Measurements from ENCODE around the gene BCOR.

The BCOR gene
- 83.7 to 110 reads per million in 2 donors for total RNA-seq

- peak; percentile 57 for DNase-seq
These were observed at the start of gene BCOR for GRCh38 chrX:40097504-40098263. Gene BCOR (minus strand): TSS chrX:40097958. CDS start chrX:40077929, 20,029 bp downstream.

DNA sequence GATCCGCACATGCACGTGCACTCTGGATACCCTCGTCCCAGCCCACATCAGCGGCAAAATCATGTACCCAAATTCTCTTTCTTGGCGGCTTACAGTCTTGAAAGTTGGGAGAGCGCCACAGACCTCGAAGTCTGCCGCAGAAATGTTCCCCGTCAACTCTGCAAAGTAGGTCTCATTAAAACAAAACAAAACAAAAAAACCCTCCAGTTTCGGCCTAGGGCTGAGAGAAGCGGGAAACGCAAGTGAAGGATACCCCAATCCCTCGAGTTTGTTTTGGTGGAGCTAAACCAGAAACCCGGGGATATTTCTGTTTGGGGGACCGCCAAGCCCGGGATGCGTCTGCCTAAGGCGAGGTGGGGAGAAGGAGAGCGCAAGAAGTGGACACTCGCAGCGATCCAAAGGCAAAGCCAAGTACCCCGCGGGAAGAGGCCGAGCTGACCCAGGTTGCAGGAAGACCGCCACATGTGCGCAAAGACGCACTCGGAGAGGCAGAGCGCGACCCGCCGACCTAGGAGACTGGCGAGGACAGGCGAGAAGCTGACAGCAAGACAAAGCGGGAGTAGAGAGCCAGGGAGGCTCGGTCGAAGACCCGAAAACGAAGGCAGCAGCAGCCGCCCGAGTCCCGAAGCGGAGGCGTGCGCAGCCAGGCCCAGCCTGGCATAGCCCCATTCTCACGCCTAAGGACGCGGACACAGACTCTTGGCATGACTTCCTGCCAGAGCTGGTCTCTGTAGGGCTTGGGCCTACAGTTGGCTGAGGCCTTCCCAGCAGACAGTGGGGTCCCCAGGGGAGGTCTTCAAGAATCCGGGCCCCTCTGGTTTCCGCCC is 49.6 kb upstream of the BCOR start:
- DNase-seq = no peak

GRCh38 chrX:40146262-40147125 is 48.7 kb upstream of the BCOR start:
- DNase-seq = no peak

- DNase-seq = no peak
These were observed 48.1 kb upstream of the BCOR start for GRCh38 chrX:40145923-40146261.

DNA sequence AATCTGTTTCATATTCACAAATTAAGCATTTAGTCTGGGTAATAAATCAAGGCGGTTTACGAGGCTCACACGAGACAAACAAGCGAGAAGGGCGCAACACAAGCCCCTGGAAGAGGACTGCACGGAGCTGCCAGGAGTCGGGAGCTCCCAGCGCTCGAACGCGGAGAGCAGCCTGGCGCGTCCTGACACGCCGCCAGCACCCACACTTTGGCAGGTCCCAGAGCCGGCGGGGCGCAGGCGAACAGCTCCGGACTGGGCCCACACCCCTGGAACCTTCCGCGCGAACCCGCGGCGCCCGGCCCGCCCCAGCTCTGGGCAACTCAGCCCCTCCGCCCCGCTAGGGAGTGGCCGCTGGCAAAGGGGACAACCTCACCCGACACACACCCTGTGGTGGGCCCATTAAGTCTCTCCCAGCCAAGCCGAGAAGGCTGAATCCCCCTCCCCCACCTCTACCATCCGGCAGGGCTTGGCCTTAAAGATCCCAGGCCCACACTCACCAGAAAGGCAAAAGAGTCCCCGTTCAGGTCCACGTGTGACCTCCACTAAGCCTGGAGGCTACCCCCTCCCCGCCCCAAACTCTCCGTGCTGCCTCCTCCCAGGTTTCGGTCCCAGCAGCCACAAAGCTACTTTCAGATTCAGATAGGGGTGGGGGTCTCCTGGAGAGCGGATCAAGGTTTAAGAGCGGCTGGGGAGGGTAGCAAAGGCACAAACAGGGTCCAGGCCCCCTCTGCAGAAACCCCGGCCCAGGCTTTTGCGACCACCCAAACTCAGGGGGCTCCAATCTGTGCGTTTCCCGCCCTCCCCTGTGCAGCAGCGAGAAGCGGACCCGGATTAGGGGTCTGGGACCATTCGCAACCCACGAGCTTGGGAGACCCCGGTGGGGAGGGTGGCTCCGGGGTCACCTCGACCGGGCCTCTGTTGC is 47.5 kb upstream of the BCOR start:
- DNase-seq = no peak

GRCh38 chrX:40144576-40144975 is 46.8 kb upstream of the BCOR start:
- no peak for DNase-seq

DNA sequence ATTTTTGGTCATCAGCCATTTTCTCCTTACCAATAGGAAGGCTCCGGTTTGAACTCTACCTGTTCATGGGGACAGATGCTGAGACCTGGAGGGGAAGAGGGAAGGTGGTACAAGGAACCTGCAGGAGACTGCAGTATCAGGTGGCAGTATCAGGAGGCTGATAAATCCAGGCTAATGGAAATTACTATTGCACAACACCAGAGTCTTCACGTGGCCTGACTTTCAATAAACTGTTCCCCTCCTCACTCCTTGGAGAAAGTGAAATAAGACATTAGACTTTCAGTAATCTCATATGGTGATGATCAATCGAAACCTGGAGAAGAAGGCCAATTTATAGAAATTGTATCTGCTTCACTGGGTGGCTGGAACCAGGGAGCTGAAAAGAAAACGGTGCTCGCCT is 46.2 kb upstream of the BCOR start:
- no peak for DNase-seq

DNA sequence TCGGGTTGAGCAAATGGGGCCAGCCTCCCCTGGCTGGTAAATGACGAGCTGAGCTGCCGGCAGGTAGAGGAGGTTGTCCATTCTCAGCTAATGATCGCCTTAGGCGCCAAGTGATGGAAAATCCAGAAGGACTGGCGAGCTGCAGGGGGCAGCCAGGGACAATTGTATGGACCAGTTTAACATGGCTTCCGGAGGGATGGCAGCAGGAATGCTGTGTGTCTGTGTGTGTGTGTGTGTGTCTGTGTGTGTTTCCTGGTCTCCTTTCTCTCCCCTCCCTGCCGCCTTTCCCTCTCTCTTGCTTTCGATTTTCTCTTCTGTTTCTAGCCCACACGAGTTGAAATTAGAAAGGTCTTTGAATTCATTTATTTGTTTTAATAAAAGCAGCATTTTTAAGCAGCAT is 45.2 kb upstream of the BCOR start:
- no peak for DNase-seq

DNA sequence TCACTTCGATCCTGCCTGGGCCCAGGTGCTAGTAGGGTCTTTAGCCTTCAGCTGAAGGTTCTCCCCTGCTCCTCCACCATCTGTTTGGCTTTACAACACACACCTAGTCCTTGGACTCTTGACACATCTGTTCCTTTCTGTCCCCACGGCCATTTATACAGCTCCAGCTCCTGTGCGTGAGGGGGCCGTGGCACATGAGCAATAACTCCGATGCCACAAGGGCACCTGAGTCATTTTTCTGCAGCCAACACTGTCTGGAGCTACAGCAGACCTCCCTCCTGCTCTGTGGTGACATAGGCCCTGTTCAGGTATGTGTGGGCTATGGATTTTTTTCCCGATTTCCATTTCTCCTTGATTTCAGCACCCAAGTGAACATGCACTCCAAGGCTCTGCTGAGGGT is 44.7 kb upstream of the BCOR start:
- DNase-seq = no peak

GRCh38 chrX:40140706-40141499 is 43.1 kb upstream of the BCOR start:
- no peak for DNase-seq

GRCh38 chrX:40132751-40133150 is 35.0 kb upstream of the BCOR start:
- no peak for DNase-seq

DNA sequence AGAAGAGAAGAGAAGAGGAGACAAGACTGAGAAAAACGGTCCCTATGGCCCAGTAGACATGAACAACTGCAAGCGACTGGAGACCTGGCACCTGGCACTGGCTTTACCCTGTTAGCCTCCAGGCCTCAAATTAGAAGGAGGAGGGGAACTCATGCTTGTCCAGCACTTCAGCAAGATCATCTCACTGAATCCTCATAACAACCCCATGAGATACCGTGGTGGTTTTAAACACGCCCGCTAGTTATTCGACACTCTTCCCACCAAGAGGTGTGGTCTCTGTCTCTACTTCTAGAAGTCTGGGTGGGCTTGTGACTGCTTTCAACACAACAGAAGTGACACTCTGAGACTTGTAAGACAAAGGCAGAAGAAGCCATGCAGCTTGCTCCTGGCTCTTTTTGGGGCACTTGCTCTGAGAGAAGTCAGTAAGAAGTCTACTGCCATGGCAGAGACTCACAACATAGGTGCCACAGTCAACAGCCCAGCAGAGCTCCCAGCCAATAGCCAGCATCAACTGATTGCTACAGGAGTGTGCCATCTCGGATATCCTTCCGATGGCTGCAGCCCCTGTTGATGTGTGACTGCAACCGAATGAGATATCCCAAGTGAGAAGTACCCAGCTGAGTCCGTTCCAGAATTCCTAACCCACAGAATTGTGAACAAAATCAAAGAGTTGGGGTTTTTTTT is 34.0 kb upstream of the BCOR start:
- no peak for DNase-seq

DNA sequence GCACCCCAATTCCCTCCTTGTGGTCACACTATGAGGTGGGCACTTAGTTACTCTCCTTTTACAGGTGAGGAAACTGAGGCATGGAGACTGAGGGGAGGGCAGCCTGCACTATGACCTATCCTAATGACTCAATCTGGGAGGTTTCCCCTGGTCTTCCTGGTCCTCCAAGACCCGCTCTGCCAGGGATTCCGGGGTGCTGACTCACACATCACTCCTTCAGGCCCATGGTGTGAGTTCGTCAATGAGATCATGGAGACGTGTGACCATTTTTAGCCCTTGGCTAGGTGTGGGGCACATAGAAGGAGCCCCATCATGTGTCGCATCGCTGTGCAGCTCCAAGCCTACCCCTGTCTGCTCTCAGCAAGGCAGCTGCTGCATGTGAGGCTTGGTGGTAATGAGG is 32.4 kb upstream of the BCOR start:
- no peak for DNase-seq

DNA sequence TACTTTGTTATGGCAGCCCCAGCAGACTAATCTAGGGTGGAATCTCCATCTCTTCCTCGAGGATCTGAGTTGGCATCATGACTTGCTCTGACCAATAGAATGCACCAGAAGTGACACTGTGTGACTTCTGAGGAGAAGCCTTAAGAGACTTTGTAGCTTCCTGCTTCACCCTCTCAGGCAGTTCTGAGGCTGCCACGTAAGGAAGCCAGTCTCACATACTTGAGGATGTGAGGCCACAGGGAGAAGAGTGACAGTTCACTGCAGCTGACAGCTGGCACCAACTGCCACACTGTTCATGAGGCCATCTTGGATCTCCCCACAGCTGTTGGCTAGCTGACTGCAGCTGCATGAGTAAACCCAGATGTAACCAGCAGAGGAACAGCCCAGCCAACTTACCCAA is 29.3 kb upstream of the BCOR start:
- no peak for DNase-seq

- no peak for DNase-seq
These were observed 24.7 kb upstream of the BCOR start for GRCh38 chrX:40122487-40122886.

- DNase-seq = no peak
These were observed 23.9 kb upstream of the BCOR start for GRCh38 chrX:40121618-40122017.

DNA sequence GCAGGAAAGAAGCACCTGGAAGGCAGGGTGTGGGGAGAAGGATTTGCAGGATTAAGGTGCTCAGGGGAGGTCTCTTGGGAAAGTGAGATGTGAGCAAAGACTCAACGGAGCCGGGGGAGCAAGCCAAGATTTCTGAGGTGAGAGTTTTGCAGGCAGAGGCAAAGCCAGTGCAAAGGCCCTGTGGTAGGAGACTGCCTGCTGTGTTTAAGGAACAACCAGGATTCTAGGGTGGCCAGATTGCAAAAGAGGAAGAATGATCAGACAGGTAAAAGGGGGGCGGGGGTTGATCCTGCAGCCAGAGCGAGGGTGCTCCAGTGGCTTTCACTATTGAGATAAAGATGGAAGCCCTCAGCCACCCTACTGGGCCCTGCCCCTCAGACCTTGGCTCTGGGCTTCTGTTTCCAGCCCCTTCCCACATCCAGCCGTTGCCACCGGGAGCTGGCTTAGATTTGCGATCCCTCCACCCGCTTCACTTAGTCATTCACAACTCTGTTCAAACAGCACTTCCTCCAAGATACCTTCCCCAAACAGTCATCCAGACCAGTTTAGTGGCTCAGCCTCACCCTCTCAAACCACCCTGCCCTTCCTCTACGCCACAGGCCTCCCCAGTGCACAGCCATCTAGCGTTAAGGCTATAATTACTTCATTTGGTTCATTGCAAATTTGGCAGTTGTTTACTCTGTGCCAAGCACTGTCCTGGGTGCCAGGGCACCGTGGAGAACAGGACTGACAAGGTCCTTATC is 23.3 kb upstream of the BCOR start:
- DNase-seq = no peak

DNA sequence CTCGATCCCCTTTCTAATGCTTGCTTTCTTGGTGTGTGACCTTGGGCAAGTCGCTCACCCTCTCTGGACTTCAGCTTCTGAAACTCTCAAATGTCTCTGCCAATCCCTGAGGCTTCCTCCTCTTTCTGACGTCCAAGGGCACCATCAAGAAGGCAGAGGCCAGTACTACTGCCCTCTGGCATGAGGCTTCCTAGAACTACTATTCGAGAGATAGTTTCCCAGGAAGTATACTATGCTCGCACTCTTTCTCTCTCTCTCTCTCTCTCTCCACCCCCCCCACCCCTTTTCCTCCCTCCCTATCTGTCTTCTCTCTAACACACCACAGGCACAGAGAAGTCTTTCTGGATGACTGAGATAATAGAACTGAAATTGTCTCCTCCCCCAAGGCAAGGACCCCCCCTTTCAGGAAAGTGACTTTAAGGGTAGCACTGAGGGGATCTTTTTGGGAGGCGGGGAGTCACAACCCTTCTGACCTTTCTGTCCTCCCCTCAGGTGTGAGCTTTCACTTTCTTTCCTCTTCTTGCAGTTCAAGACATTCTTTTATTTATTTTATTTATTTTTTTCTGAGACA is 20.0 kb upstream of the BCOR start:
- DNase-seq = no peak

DNA sequence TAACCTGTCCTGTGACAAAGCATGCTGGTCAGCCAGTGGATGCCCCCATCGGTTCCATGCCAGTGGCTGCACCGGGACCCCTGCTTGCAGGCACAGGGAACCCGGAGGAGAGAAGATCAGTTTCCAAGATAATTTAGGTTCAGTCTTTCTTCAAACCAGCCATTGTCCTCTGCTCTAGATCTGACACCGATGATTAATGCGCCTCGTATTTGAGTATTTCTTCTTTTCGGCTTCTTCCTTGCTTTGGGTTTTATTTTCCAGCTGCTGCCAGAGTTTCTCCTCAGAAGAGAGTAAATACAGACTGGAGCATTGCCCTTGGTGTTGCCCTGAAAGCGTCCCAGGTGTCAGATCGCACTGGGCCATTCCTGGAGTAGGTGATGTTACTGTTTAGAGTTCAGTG is 19.2 kb upstream of the BCOR start:
- no peak for DNase-seq

- DNase-seq = no peak
These were observed 15.2 kb upstream of the BCOR start for GRCh38 chrX:40112996-40113395.

Data from T-helper 9 cell (primary cell).